PC-3 (cell line): ENCODE measurements around the gene TMEM17. TPM values are rescaled to one million over a fixed set of nuclear protein-coding genes. Genes with fewer than 3 reads are reported as not detected.

Source experiments
- ATAC-seq: fragments of 200-7000 bp; cut with Tn5 transposase; 2 replicates; pipeline ENCODE4 v1.9.1; 2020; ENCODE audit warnings: mild to moderate bottlenecking, moderate library complexity
- BruUV-seq: library from RNA; stranded (reverse); fragments of 400-500 nt; replicated peaks from 2 replicates; lab custom pipeline; 2021; lab: Mats Ljungman, UMichigan
- CTCF ChIA-PET: fragments of 300-600 bp; sonication (Branson Sonifier 250); formaldehyde crosslinking; loops from one replicate; lab custom pipeline; 2022; ENCODE audit warnings: antibody characterized with exemption; lab: Charles Lee
- POLR2A ChIA-PET: fragments of 300-600 bp; sonication (Branson Sonifier 250); formaldehyde crosslinking; loops from one replicate; lab custom pipeline; 2022; ENCODE audit warnings: antibody characterized with exemption; ENCODE audit not compliant: unreplicated experiment; lab: Charles Lee
- DNase-seq: peaks from one replicate; pipeline ENCODE4 v3.0.0-alpha.2; 2015
- H2AFZ ChIP-seq: fragments of 300-600 bp; sonication (generic); 2 replicates; pipeline ENCODE4 v1.6.0; 2016; ENCODE audit warnings: antibody characterized with exemption, low read length
- H3F3A ChIP-seq: fragments of 300-600 bp; sonication (generic); one replicate; pipeline ENCODE4 v1.6.0; 2017; ENCODE audit warnings: antibody characterized with exemption, low read length, control low read depth, mild to moderate bottlenecking; ENCODE audit not compliant: unreplicated experiment
- H3K27ac ChIP-seq: fragments of 300-600 bp; sonication (generic); 2 replicates; pipeline ENCODE4 v1.5.1; 2016; ENCODE audit warnings: mild to moderate bottlenecking, low read length
- H3K27me3 ChIP-seq: fragments of 300-600 bp; sonication (generic); 2 replicates; pipeline ENCODE4 v1.6.1; 2016; ENCODE audit warnings: low read length, mixed read lengths
- H3K36me3 ChIP-seq: fragments of 300-600 bp; sonication (generic); 2 replicates; pipeline ENCODE4 v1.6.1; 2016; ENCODE audit warnings: low read depth, mixed run types, low read length, mixed read lengths
- H3K4me1 ChIP-seq: fragments of 300-600 bp; sonication (generic); 2 replicates; pipeline ENCODE4 v1.5.1; 2016; ENCODE audit warnings: low read length; ENCODE audit not compliant: insufficient read depth
- H3K4me2 ChIP-seq: fragments of 300-600 bp; sonication (generic); 2 replicates; pipeline ENCODE4 v1.6.0; 2016; ENCODE audit warnings: low read length
- H3K4me3 ChIP-seq: fragments of 300-600 bp; sonication (generic); 2 replicates; pipeline ENCODE4 v1.5.1; 2016; ENCODE audit warnings: mild to moderate bottlenecking, low read length, mixed read lengths
- H3K79me2 ChIP-seq: fragments of 300-600 bp; sonication (generic); 2 replicates; pipeline ENCODE4 v1.6.1; 2017; ENCODE audit warnings: low read length, mixed read lengths
- H3K9ac ChIP-seq: fragments of 300-600 bp; sonication (generic); 2 replicates; pipeline ENCODE4 v1.6.0; 2016; ENCODE audit warnings: mild to moderate bottlenecking, low read length
- H3K9me2 ChIP-seq: fragments of 300-600 bp; sonication (generic); replicated peaks from 2 replicates; pipeline ENCODE4 v1.6.1; 2016; ENCODE audit warnings: mixed run types, low read length, mixed read lengths
- H3K9me3 ChIP-seq: fragments of 300-600 bp; sonication (generic); 2 replicates; pipeline ENCODE4 v1.6.1; 2016; ENCODE audit warnings: low read length, mixed read lengths
- H4K20me1 ChIP-seq: fragments of 300-600 bp; sonication (generic); 2 replicates; pipeline ENCODE4 v1.6.1; 2016; ENCODE audit warnings: low read length, mixed read lengths
- EZH2 ChIP-seq: fragments of 300-600 bp; sonication (generic); IDR thresholded peaks from one replicate; pipeline ENCODE4 v1.6.1; 2017; ENCODE audit warnings: antibody characterized with exemption, mild to moderate bottlenecking, low read length; ENCODE audit not compliant: unreplicated experiment
- EZH2phosphoT487 ChIP-seq: fragments of 300-600 bp; sonication (generic); IDR thresholded peaks from 2 replicates; pipeline ENCODE4 v1.6.1; 2018; ENCODE audit warnings: mild to moderate bottlenecking, antibody characterized with exemption, low read length, borderline replicate concordance
- intact Hi-C: fragments of 100-400 bp; cut with micrococcal nuclease; formaldehyde crosslinking; loops from 2 replicates; pipeline ENCODE4 v1.9.0; 2023
- total RNA-seq: library from RNA; depleted of rRNA; stranded (reverse); fragments of >200 nt; gene quantifications from 2 replicates; pipeline ENCODE4 v1.2.3, GENCODE V29; 2014
- TF ChIP-seq, protein P1 (sequence below): fragments of 300-600 bp; sonication (generic); conservative IDR thresholded peaks from 2 replicates; pipeline ENCODE4 v1.5.1; 2017; ENCODE audit warnings: antibody characterized with exemption, low read depth, mild to moderate bottlenecking, low read length

Gene TMEM17
- total RNA-seq, 1 experiment from 2014 or later = 2.9 TPM

DNA sequence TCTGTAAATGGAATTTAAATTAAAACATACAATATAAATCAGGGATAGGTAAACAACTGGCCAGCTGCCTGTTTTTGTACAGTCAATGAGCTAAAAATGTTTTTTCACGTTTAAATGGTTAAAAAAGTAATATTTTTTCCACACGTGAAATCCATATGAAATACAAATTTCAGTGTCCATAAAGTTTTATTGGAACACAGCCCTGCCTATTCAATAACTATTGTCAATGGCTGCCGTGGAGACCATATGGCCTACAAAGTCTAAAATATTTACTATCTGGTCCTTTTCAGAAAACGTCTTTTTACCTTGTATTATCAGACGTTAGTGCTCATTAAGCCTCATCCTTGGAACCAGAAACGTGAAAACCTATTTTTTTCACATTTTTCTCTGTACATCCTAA lies 1.3 kb downstream of the TMEM17 start:
- no peak overlapping the region for H3K4me2 ChIP-seq
- ChIA-PET CTCF (interaction anchor here (0.6 kb wide), 1 partner anchor 48 kb away, joined by 3 read pairs; no protein-coding TSS in a partner anchor), POLR2A (no interaction called here)

DNA sequence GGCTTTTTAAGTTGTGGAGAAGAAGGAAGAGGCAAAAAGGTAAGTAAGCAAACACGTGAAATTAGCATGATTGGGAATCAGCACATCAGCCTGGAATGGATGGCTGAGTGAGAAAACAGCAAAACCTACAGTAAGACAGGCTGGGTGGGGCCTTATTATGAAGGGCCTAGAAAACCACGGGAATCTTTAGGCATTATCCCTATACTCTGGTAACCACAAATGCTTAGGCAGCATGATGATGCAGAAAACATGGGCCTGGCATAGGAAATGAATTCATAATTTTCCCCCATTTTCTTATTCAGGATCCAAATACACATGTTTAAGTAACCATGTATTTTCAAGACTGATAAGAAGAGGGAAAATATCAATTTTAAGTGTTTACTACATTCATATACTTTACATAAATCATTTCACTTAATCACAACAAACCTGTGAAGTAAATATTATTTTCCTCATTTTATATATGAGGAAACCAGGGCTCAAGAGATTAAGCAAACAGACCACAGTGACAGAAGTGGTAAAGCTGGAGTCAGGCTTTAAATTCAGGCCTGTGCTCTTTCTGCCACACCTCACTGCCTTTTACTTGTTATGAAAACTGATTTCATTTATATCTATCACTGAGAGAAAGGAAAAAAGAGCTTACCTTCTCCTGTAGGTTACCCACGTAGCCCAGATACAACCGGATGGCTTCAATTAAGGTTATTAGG lies 4.0 kb downstream of the TMEM17 start:
- DNase-seq = peak; percentile 41
- no peaks in the 10 kb centered on the region for H3K9me3 ChIP-seq
- H3F3A ChIP-seq = no peaks in the 10 kb centered on the region
- H2AFZ ChIP-seq = 0 out of 2 replicates have a peak overlapping the region, but pooled peaks have one; percentile 20
- H3K4me3 ChIP-seq = no peak overlapping the region
- ATAC-seq = no peak
- peaks cover 7% of the 10 kb centered on the region; the same call in 1 of the 2 replicates for H3K4me1 ChIP-seq
- BruUV-seq = no TSS peak
- H3K9ac ChIP-seq = no peak overlapping the region
- H3K27ac ChIP-seq = peak overlapping the region; percentile 8; the same call in 1 of the 2 replicates
- H3K79me2 ChIP-seq = no peaks in the 10 kb centered on the region
- H3K4me2 ChIP-seq = no peak overlapping the region
- POLR2A ChIA-PET = no interaction called here
- H3K36me3 ChIP-seq = no peaks in the 10 kb centered on the region
- H3K27me3 ChIP-seq = no peaks in the 10 kb centered on the region
- no peaks in the 10 kb centered on the region for H3K9me2 ChIP-seq
- intact Hi-C loops = no loop called here
- TF ChIP-seq EZH2 = no peak
- no peak for TF ChIP-seq EZH2phosphoT487
- TF ChIP-seq, protein P1, sequence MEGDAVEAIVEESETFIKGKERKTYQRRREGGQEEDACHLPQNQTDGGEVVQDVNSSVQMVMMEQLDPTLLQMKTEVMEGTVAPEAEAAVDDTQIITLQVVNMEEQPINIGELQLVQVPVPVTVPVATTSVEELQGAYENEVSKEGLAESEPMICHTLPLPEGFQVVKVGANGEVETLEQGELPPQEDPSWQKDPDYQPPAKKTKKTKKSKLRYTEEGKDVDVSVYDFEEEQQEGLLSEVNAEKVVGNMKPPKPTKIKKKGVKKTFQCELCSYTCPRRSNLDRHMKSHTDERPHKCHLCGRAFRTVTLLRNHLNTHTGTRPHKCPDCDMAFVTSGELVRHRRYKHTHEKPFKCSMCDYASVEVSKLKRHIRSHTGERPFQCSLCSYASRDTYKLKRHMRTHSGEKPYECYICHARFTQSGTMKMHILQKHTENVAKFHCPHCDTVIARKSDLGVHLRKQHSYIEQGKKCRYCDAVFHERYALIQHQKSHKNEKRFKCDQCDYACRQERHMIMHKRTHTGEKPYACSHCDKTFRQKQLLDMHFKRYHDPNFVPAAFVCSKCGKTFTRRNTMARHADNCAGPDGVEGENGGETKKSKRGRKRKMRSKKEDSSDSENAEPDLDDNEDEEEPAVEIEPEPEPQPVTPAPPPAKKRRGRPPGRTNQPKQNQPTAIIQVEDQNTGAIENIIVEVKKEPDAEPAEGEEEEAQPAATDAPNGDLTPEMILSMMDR = no peak
- H4K20me1 ChIP-seq = no peaks in the 10 kb centered on the region
- CTCF ChIA-PET = no interaction called here

More for the DNA sequence above, 1.3 kb downstream of the TMEM17 start:
- H3K27ac ChIP-seq = no peak overlapping the region
- TF ChIP-seq EZH2 (no peak), EZH2phosphoT487 (no peak)
- TF ChIP-seq, protein P1 = no peak
- intact Hi-C loops = no loop called here
- peaks cover 7% of the 10 kb centered on the region; the same call in 1 of the 2 replicates for H3K4me1 ChIP-seq
- H2AFZ ChIP-seq = peak overlapping the region; percentile 83
- no peaks in the 10 kb centered on the region for H3K27me3 ChIP-seq
- H3K4me3 ChIP-seq = no peak overlapping the region
- H3K9ac ChIP-seq = no peak overlapping the region
- H4K20me1 ChIP-seq = no peaks in the 10 kb centered on the region
- BruUV-seq = no TSS peak
- no peaks in the 10 kb centered on the region for H3K9me2 ChIP-seq
- no peak for ATAC-seq
- DNase-seq = no peak
- no peaks in the 10 kb centered on the region for H3F3A ChIP-seq
- H3K9me3 ChIP-seq = no peaks in the 10 kb centered on the region
- H3K79me2 ChIP-seq = no peaks in the 10 kb centered on the region
- H3K36me3 ChIP-seq = no peaks in the 10 kb centered on the region

DNA sequence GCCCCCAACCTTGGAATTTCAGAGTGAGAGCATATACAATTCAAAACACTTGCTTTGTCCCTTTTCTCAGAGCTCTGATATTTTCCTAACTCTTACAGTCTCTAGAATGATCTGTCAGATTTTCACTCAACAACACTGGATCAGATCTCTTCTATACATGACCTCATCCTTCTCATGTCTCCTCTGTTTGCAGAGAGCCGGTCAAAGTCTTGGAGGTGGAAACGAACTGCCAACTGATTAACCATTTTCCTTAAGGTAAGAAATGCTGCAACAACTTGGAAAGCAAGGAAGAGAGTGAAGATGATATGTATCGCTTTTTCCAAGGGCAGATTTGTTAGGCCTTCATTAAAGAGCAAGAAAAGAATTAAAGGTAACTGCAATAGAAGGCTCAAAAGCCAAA lies 4.9 kb downstream of the TMEM17 start:
- intact Hi-C loops = no loop called here
- H3K4me1 ChIP-seq = peaks cover 7% of the 10 kb centered on the region; the same call in 1 of the 2 replicates
- no peaks in the 10 kb centered on the region for H3K9me2 ChIP-seq
- no peaks in the 10 kb centered on the region for H4K20me1 ChIP-seq
- H3K79me2 ChIP-seq = no peaks in the 10 kb centered on the region
- no peak overlapping the region for H3K27ac ChIP-seq
- H2AFZ ChIP-seq = no peak overlapping the region
- no peak overlapping the region for H3K4me3 ChIP-seq
- ChIA-PET POLR2A (no interaction called here), CTCF (no interaction called here)
- H3K9ac ChIP-seq = no peak overlapping the region
- no peaks in the 10 kb centered on the region for H3K36me3 ChIP-seq
- H3F3A ChIP-seq = no peaks in the 10 kb centered on the region
- DNase-seq = no peak
- H3K4me2 ChIP-seq = no peak overlapping the region
- ATAC-seq = no peak
- no peaks in the 10 kb centered on the region for H3K9me3 ChIP-seq
- TF ChIP-seq, protein P1 = no peak
- no peak for TF ChIP-seq EZH2
- no TSS peak for BruUV-seq
- H3K27me3 ChIP-seq = no peaks in the 10 kb centered on the region
